Activated B cell treated with CpG ODN at 0.5 μM for 24 hours (primary cell): ENCODE measurements around the gene TTC32. TPM values are rescaled to one million over a fixed set of nuclear protein-coding genes. Genes with fewer than 3 reads are reported as not detected.

Experiments
- ATAC-seq: fragments of 200-7000 bp; cut with Tn5 transposase; one replicate; pipeline ENCODE4 v1.10.0; 2021; ENCODE audit warnings: low read depth, mild to moderate bottlenecking, moderate library complexity
- CTCF ChIA-PET: fragments of 350-600 bp; sonication (Branson Sonifier 250); formaldehyde crosslinking; loops from one replicate; lab custom pipeline; 2021; ENCODE audit warnings: antibody characterized with exemption; lab: Charles Lee
- POLR2A ChIA-PET: fragments of 350-600 bp; sonication (Branson Sonifier 250); formaldehyde crosslinking; loops from one replicate; lab custom pipeline; 2021; ENCODE audit warnings: antibody characterized with exemption; lab: Charles Lee
- DNase-seq: peaks from one replicate; pipeline ENCODE4 v3.0.0; 2022
- H3K27ac Mint-ChIP-seq: one replicate; pipeline ENCODE4 v1.8.0; 2020; ENCODE audit warnings: mixed read lengths
- H3K27me3 Mint-ChIP-seq: one replicate; pipeline ENCODE4 v1.8.0; 2021; ENCODE audit warnings: mixed read lengths
- H3K36me3 Mint-ChIP-seq: one replicate; pipeline ENCODE4 v1.8.0; 2021; ENCODE audit warnings: low read depth, mixed read lengths
- H3K4me1 Mint-ChIP-seq: one replicate; pipeline ENCODE4 v1.8.0; 2021; ENCODE audit warnings: mixed read lengths
- H3K4me3 Mint-ChIP-seq: one replicate; pipeline ENCODE4 v1.8.0; 2020; ENCODE audit warnings: mild to moderate bottlenecking, mixed read lengths
- H3K9me3 Mint-ChIP-seq: one replicate; pipeline ENCODE4 v1.8.0; 2020; ENCODE audit warnings: mixed read lengths
- CTCF ChIP-seq: fragments of 200-600 bp; IDR thresholded peaks from one replicate; pipeline ENCODE4 v1.8.0; 2022; ENCODE audit warnings: antibody characterized with exemption, mild to moderate bottlenecking
- intact Hi-C: fragments of 100-400 bp; cut with micrococcal nuclease; formaldehyde crosslinking; loops from one replicate; pipeline ENCODE4 v1.15.1; 2024
- total RNA-seq: library from RNA; stranded (reverse); gene quantifications from 2 replicates; pipeline ENCODE4 v1.2.3, GENCODE V29; 2022

The TTC32 gene
- total RNA-seq, 1 donor from 2014 or later, result 22.8 TPM

DNA sequence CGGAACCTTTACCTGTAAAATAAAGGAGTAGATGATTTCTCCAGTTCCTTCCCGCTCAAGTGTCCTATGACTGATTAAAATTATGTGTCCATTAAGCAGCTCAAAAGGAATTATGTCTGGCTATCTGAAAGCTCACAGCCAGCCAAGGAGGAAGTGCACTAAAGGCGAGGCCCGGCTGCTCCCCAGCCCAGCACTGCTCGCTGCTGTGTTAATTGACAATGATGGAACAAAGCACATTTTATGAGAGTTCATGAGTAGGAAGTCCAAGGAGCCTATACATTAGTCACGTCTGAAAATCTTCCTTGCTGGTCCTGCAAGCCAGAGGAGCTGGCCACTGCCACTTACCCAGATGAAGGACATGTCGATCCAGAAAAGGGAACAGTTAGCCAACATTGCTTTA, 14.3 kb downstream of the TTC32 start:
- no peak for TF ChIP-seq CTCF
- Mint-ChIP-seq H3K27ac (no peak overlapping the region), H3K4me3 (no peak overlapping the region), H3K9me3 (peaks cover 5% of the 10 kb centered on the region), H3K4me1 (peaks cover 27% of the 10 kb centered on the region), H3K36me3 (peaks cover 3% of the 10 kb centered on the region), H3K27me3 (no peaks in the 10 kb centered on the region)
- CTCF ChIA-PET, result no interaction called here
- POLR2A ChIA-PET, result no interaction called here
- DNase-seq, result no peak
- ATAC-seq, result no peak
- intact Hi-C loops, result no loop called here

- POLR2A ChIA-PET, result interaction anchor here (1.3 kb wide), 1 partner anchor 15 kb away, joined by 3 read pairs; no protein-coding TSS in a partner anchor
- no peaks in the 10 kb centered on the region for H3K9me3 Mint-ChIP-seq
Observed at GRCh38 chr2:19886261-19886660, 15.5 kb downstream of the TTC32 start.

DNA sequence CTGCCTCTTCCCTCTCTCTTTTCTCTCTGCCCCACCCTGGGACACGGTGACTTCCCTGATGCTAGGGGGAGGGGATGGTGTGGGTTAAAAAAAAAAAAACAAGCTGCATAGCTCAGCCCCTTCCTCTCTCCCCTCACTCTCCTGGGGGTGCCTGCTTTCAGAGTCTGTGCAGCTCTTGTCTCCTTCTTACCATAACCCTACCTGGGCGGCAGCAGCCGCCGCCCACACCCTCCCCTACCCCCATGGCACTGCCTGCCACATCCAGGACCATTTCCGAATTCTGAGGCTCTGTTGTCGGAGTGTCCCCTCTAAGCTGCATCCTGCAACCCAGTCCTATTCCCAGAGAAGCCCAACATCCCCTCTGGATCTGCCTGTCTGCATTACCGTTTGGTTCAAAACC, 16.0 kb downstream of the TTC32 start:
- CTCF ChIA-PET, result no interaction called here
- peaks cover 21% of the 10 kb centered on the region for H3K4me1 Mint-ChIP-seq
- H3K27me3 Mint-ChIP-seq, result no peaks in the 10 kb centered on the region
- no peak overlapping the region for H3K4me3 Mint-ChIP-seq
- H3K27ac Mint-ChIP-seq, result no peak overlapping the region
- no peaks in the 10 kb centered on the region for H3K36me3 Mint-ChIP-seq
- TF ChIP-seq CTCF, result no peak
- no peaks in the 10 kb centered on the region for H3K9me3 Mint-ChIP-seq
- intact Hi-C loops, result no loop called here
- POLR2A ChIA-PET, result interaction anchor here (1.3 kb wide), 1 partner anchor 15 kb away, joined by 3 read pairs; no protein-coding TSS in a partner anchor
- ATAC-seq (no peak), DNase-seq (no peak)

More at GRCh38 chr2:19886261-19886660, 15.5 kb downstream of the TTC32 start:
- intact Hi-C loops, result no loop called here
- CTCF ChIA-PET, result no interaction called here
- no peaks in the 10 kb centered on the region for H3K36me3 Mint-ChIP-seq
- ATAC-seq (no peak), DNase-seq (no peak)
- H3K27me3 Mint-ChIP-seq, result no peaks in the 10 kb centered on the region
- H3K4me3 Mint-ChIP-seq, result no peak overlapping the region
- no peak overlapping the region for H3K27ac Mint-ChIP-seq
- no peak for TF ChIP-seq CTCF
- H3K4me1 Mint-ChIP-seq, result peaks cover 20% of the 10 kb centered on the region

GRCh38 chr2:19883971-19884720, 17.6 kb downstream of the TTC32 start:
- ChIA-PET CTCF (no interaction called here), POLR2A (no interaction called here)
- DNase-seq (no peak), ATAC-seq (no peak)
- Mint-ChIP-seq H3K27me3 (no peaks in the 10 kb centered on the region), H3K9me3 (no peaks in the 10 kb centered on the region), H3K36me3 (peaks cover 2% of the 10 kb centered on the region), H3K4me3 (no peak overlapping the region), H3K4me1 (peaks cover 31% of the 10 kb centered on the region), H3K27ac (no peak overlapping the region)
- intact Hi-C loops, result no loop called here
- TF ChIP-seq CTCF, result no peak

DNA sequence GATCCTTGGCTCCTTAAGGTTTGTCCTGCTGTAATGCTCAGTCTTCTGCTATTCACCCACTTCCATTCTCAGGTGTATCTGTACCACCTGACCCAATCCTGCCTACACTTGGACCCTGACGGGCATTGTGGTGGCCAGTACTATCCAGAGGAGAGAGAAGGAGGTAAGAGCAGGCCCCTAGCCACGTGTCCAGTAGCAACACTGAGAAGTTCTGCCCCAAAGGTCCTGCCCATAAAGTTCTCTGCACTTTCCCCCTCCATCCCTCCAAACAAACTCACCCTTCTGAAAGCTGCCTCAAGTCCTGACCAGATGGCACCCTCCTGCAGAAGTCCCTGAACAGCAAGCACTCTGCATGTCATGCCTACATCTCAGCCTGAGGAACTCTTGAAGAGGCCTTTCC, 18.3 kb downstream of the TTC32 start:
- peaks cover 31% of the 10 kb centered on the region for H3K4me1 Mint-ChIP-seq
- CTCF ChIA-PET, result interaction anchor here (1.0 kb wide), 1 partner anchor 9 kb away, joined by 3 read pairs; no protein-coding TSS in a partner anchor
- no peak for DNase-seq
- peaks cover 2% of the 10 kb centered on the region for H3K36me3 Mint-ChIP-seq
- H3K27ac Mint-ChIP-seq, result no peak overlapping the region
- H3K4me3 Mint-ChIP-seq, result no peak overlapping the region
- intact Hi-C loops, result no loop called here
- no peaks in the 10 kb centered on the region for H3K9me3 Mint-ChIP-seq
- POLR2A ChIA-PET, result no interaction called here
- no peak for ATAC-seq
- H3K27me3 Mint-ChIP-seq, result no peaks in the 10 kb centered on the region
- no peak for TF ChIP-seq CTCF
